HepG2 (cell line): ENCODE measurements around the gene GNA12. TPM values are rescaled to one million over a fixed set of nuclear protein-coding genes. Genes with fewer than 3 reads are reported as not detected.

Experiments used
- FUBP1 ChIP-seq: sonication (generic); formaldehyde crosslinking; IDR thresholded peaks from 2 replicates; pipeline ENCODE4 v1.5.1; 2020; ENCODE audit warnings: missing genetic modification reagents, mild to moderate bottlenecking, borderline replicate concordance
- ISL2 ChIP-seq: sonication (generic); formaldehyde crosslinking; IDR thresholded peaks from 2 replicates; pipeline ENCODE4 v1.5.0; 2020; ENCODE audit warnings: missing genetic modification reagents
- MED8 ChIP-seq: sonication (generic); formaldehyde crosslinking; IDR thresholded peaks from 2 replicates; pipeline ENCODE4 v1.8.1; 2023; ENCODE audit warnings: mild to moderate bottlenecking, missing genetic modification reagents; ENCODE audit not compliant: insufficient replicate concordance
- NCOA2 ChIP-seq: sonication (generic); formaldehyde crosslinking; IDR thresholded peaks from 2 replicates; pipeline ENCODE4 v1.8.0; 2022; ENCODE audit warnings: inconsistent platforms
- TBX3 ChIP-seq: fragments of 450-650 bp; IDR thresholded peaks from 2 replicates; pipeline ENCODE4 v1.6.1; 2017; ENCODE audit warnings: antibody characterized with exemption, mild to moderate bottlenecking, inconsistent platforms, borderline replicate concordance
- TMF1 ChIP-seq: sonication (generic); formaldehyde crosslinking; IDR thresholded peaks from 2 replicates; pipeline ENCODE4 v1.8.1; 2022; ENCODE audit warnings: low read depth, missing genetic modification reagents
- TRIM24 ChIP-seq: sonication (generic); formaldehyde crosslinking; IDR thresholded peaks from 2 replicates; pipeline ENCODE4 v1.8.0; 2022; ENCODE audit warnings: mild to moderate bottlenecking, missing genetic modification reagents
- ZNF101 ChIP-seq: sonication (generic); formaldehyde crosslinking; IDR thresholded peaks from 2 replicates; pipeline ENCODE4 v1.4.0; 2020; ENCODE audit warnings: mild to moderate bottlenecking, low read depth, missing genetic modification reagents, borderline replicate concordance
- ZNF335 ChIP-seq: sonication (generic); formaldehyde crosslinking; IDR thresholded peaks from 2 replicates; pipeline ENCODE4 v1.4.0; 2020; ENCODE audit warnings: missing genetic modification reagents
- ZNF609 ChIP-seq: sonication (generic); formaldehyde crosslinking; IDR thresholded peaks from 2 replicates; pipeline ENCODE4 v1.4.0; 2020; ENCODE audit warnings: mild to moderate bottlenecking, missing genetic modification reagents, borderline replicate concordance
- polyA plus RNA-seq, 8 experiments: library from polyadenylated mRNA; depleted of rRNA in 3 of 8; stranded (reverse) in 7 of 8; unstranded in 1 of 8; fragments of >200 nt; fragmentation: Illumina TruSeq in 4 of 8; extraction: Trizol in 4 of 8; gene quantifications; 2 replicates each; pipeline versions ENCODE4 v1.2.1 to v1.2.3, GENCODE V29; 2011 to 2016; ENCODE audit warnings: low read depth in 4 of 8, missing spikeins in 1 of 8, mixed read lengths in 1 of 8; ENCODE audit not compliant: insufficient read depth in 1 of 8
- total RNA-seq, 5 experiments: library from RNA; depleted of rRNA; stranded (reverse); fragments of >200 nt; fragmentation: Illumina TruSeq; extraction: Trizol; gene quantifications; 2 replicates each; pipeline ENCODE4 v1.2.3, GENCODE V29; 2016; ENCODE audit warnings: low read depth in 1 of 5

The GNA12 gene
- total and polyA plus RNA-seq, 2 of the 13 experiments (the other 11 are each of a cell fraction or from before 2014, with no cell fraction given) = 16.2 to 50.9 TPM

- TF ChIP-seq ZNF609 (CRISPR knock-in tag) = peak; percentile 81
- TF ChIP-seq ZNF101 (CRISPR knock-in tag) = no peak
- TF ChIP-seq ZNF335 (CRISPR knock-in tag) = no peak
- no peak for TF ChIP-seq TRIM24 (CRISPR knock-in tag)
- TF ChIP-seq TBX3 = peak; percentile 89
- TF ChIP-seq ISL2 (CRISPR knock-in tag) = 0 out of 2 replicates have a peak, but pooled peaks have one; percentile 59
- no peak for TF ChIP-seq FUBP1
- TF ChIP-seq NCOA2 (CRISPR knock-in tag) = peak; percentile 77
- 0 out of 2 replicates have a peak, but pooled peaks have one; percentile 66 for TF ChIP-seq TMF1 (CRISPR knock-in tag)
- no peak for TF ChIP-seq MED8 (CRISPR knock-in tag)
- TF ChIP-seq, all 625 proteins: peak for 128
These were observed 39.8 kb downstream of the GNA12 start (continued) for GRCh38 chr7:2804227-2804763.
